HG03439 (cell line): Measurements from ENCODE around the gene PTGS2.
"Not testable (repeated sequence)": the region's sequence is repeated elsewhere in the genome, so short reads cannot be mapped to it uniquely, and the experiment has no call there.

Experiments
- ATAC-seq: cut with Tn5 transposase; IDR thresholded peaks from one replicate; pipeline ENCODE4 v1.9.1; 2021; ENCODE audit warnings: mild to moderate bottlenecking, moderate library complexity; ENCODE audit not compliant: unreplicated experiment

Gene PTGS2

GRCh38 chr1:186670297-186671135 lies 9.7 kb downstream of the PTGS2 start:
- ATAC-seq: no peak

- ATAC-seq: not testable (repeated sequence)
Measured at GRCh38 chr1:186669784-186670183, 10.4 kb downstream of the PTGS2 start.

GRCh38 chr1:186664217-186664616 lies 16.0 kb downstream of the PTGS2 start:
- not testable (repeated sequence) for ATAC-seq

GRCh38 chr1:186662752-186663151 lies 17.5 kb downstream of the PTGS2 start:
- no peak for ATAC-seq

- no peak for ATAC-seq
Measured at GRCh38 chr1:186659890-186660341, 20.3 kb downstream of the PTGS2 start.

- no peak for ATAC-seq
Measured at GRCh38 chr1:186658999-186659398, 21.2 kb downstream of the PTGS2 start.

GRCh38 chr1:186657481-186657880 lies 22.7 kb downstream of the PTGS2 start:
- ATAC-seq: no peak

- ATAC-seq: no peak
Measured at GRCh38 chr1:186655876-186656275, 24.3 kb downstream of the PTGS2 start.

GRCh38 chr1:186654741-186655140 lies 25.5 kb downstream of the PTGS2 start:
- no peak for ATAC-seq

GRCh38 chr1:186653312-186653711 lies 26.9 kb downstream of the PTGS2 start:
- no peak for ATAC-seq

GRCh38 chr1:186648613-186649012 lies 31.6 kb downstream of the PTGS2 start:
- no peak for ATAC-seq

- ATAC-seq: not testable (repeated sequence)
Measured at GRCh38 chr1:186647985-186648384, 32.2 kb downstream of the PTGS2 start.

GRCh38 chr1:186643614-186644013 lies 36.6 kb downstream of the PTGS2 start:
- ATAC-seq: no peak

GRCh38 chr1:186637567-186637966 lies 42.7 kb downstream of the PTGS2 start:
- ATAC-seq: not testable (repeated sequence)

- no peak for ATAC-seq
Measured at GRCh38 chr1:186636786-186637185, 43.4 kb downstream of the PTGS2 start.

- no peak for ATAC-seq
Measured at GRCh38 chr1:186634511-186634910, 45.7 kb downstream of the PTGS2 start.

GRCh38 chr1:186633116-186633515 lies 47.1 kb downstream of the PTGS2 start:
- ATAC-seq: no peak

GRCh38 chr1:186629341-186629740 lies 50.9 kb downstream of the PTGS2 start:
- no peak for ATAC-seq

GRCh38 chr1:186628910-186629309 lies 51.3 kb downstream of the PTGS2 start:
- no peak for ATAC-seq

- ATAC-seq: no peak
Measured at GRCh38 chr1:186627019-186627418, 53.2 kb downstream of the PTGS2 start.

- ATAC-seq: no peak
Measured at GRCh38 chr1:186626356-186626932, 53.8 kb downstream of the PTGS2 start.

- no peak for ATAC-seq
Measured at GRCh38 chr1:186623551-186623950, 56.7 kb downstream of the PTGS2 start.
